NCI-H2171 (cell line): Measurements from ENCODE around the gene PDGFRA.
"Not testable (repeated sequence)": the region's sequence is repeated elsewhere in the genome, so short reads cannot be mapped to it uniquely, and the experiment has no call there.

ENCODE experiments used
- DNase-seq: peaks from one replicate; lab custom pipeline; 2025; lab: John Stamatoyannopoulos, UW

The PDGFRA gene

DNA sequence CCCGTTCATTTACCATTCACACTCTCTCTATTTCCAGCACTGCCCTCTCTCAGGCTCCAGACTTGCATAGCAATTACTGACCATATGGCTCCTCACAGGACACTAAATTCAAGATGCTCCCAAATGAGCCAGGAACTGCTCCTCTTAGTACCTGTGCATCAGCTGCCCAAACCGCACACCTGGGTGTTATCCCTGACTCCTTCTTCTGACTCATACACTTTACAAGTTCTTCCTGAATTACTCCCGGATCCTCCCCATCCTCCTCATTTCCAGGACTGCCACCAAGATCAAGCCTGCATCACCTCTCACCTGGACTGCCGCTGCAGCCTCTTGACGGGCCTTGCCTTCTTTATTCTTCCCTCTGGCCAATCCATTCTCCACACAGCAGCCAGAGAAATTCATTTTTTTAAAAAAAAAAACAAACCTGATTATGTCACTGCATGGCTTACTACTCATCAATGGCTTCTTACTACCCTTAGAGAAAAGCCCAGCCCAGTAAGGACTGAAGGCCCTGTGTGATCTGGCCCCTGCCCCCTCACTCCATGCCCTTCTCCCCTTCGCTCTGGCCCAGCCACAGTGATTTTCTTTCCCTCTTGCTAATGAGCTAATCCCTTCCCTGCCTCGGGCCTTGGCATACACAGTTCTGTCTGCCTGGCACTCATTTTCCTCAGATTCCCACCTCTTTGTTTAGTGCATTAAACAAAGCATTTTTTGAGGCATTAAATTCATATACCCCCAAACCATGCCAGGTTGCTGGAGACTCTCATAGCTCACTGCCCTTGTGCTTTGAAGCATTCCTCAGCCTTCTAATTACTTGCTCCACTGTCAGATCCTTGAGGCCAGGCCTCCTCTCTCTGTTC, 92.0 kb downstream of the PDGFRA start:
- no peak for DNase-seq

GRCh38 chr4:54322818-54323417, 93.8 kb downstream of the PDGFRA start:
- peak; percentile 35 for DNase-seq

DNA sequence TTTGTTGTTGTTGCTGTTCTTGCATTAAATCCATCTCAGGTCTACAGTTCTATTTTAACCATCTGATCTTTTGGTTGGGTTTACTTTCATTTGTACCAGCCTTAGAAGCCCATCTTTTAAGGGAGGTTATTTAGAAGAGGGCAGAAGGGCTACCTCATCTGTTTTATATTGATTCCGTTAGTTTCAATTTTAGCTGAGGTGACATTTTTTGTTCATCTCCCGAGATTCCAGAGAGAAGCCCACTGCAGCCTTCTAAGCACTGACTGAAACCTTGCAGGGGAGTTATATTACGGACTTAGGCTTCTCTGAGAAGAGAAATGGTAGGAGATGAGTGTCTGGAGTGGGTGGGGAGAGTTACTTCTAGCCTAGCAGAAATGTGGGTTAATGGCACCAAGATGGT, 101.8 kb downstream of the PDGFRA start:
- DNase-seq = no peak

DNA sequence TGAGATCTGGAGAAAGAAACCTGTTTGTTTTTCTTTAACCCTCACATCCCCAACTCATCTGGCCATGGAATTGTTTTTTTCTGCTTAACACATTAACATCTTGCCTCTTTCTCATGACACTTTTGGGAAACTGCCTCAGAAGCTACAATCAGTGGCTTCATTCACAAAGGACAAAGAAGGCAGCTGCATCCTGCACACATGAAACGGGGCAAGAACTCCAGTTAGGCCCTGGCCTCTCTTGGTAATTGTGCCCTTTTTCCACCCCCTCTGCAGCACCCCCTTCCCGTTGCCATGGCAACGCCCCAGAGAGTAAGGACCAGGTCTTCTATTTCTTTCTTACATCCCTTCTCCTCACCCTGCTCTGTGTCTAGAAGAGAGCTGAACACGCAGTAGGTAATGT, 103.4 kb downstream of the PDGFRA start:
- no peak for DNase-seq

GRCh38 chr4:54333657-54334056, 104.6 kb downstream of the PDGFRA start:
- DNase-seq = no peak

- not testable (repeated sequence) for DNase-seq
Measured at GRCh38 chr4:54334769-54335168, 105.7 kb downstream of the PDGFRA start.

- no peak for DNase-seq
Measured at GRCh38 chr4:54337009-54337408, 107.9 kb downstream of the PDGFRA start.

DNA sequence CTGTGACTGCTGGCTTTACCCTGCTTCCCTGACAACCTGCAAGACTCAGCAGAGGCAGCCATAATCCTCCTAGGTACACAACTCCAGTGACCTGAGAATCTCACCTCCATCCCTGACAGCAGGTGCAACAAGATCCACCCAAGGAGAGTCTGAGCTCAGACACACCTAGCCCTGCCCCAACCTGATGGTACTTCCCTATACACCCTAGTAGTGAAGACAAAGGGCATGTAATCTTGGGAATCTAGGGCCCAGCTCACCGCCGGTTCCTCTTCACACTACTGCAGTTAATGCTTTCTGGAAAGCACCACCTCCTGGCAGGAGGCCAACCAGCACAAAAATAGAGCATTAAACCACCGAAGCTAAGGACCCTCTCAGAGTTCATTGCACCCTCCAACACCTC, 113.0 kb downstream of the PDGFRA start:
- not testable (repeated sequence) for DNase-seq
